Fibroblast of the aortic adventitia (primary cell): ENCODE results near the gene DDX41. TPM values are rescaled to one million over a fixed set of nuclear protein-coding genes. Genes with fewer than 3 reads are reported as not detected.

ENCODE experiments used
- DNase-seq: peaks from one replicate; pipeline ENCODE4 v3.0.0-alpha.2; 2010; ENCODE audit warnings: low read depth
- H3K4me3 ChIP-seq: 2 replicates; pipeline ENCODE4 v1.5.1; 2011; ENCODE audit warnings: low read depth, mild to moderate bottlenecking, control low read depth, low read length, moderate library complexity
- total RNA-seq: library from RNA; depleted of rRNA; stranded (reverse); fragments of >200 nt; gene quantifications from 2 replicates; pipeline ENCODE4 v1.2.3, GENCODE V29; 2012; ENCODE audit warnings: low replicate concordance
- TF ChIP-seq, protein P1 (sequence below): IDR thresholded peaks from 2 replicates; pipeline ENCODE4 v1.5.1; 2011; ENCODE audit warnings: mild to moderate bottlenecking, low read length, control low read depth, inconsistent platforms; ENCODE audit not compliant: insufficient read depth

The DDX41 gene
- total RNA-seq, 1 donor: 58.5 TPM

DNA sequence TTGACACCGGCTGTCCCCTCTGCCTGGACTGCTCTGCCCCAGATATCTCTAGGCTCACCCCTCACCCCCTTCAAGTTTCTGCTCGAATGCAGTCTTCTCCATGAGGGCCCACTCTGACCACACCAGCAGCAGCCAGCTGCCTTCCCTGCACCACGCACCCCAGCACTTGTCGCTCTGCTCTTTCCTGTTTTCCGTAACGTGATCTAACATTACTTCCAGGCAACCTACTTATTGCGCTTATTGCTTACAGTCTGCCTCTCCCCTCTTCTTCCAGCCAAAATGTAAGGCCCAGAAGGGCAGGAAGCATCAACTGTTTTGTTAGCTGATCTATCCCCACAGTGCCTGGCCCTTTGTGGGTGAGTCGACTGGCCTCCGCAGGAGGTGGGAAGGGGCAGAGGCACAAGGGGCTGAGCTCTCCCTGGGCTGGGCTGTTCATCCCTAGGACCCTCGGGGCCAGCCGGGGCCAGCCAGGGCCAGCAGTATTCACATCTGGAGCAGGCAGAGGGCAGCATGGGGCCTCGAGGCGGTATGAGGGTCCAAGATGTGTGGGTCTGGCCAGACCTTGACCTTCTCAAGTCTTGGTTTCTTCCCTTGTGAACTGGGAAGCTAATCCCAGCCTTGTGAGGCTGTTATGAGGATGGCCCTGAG, 31.7 kb downstream of the DDX41 start:
- TF ChIP-seq, protein P1, sequence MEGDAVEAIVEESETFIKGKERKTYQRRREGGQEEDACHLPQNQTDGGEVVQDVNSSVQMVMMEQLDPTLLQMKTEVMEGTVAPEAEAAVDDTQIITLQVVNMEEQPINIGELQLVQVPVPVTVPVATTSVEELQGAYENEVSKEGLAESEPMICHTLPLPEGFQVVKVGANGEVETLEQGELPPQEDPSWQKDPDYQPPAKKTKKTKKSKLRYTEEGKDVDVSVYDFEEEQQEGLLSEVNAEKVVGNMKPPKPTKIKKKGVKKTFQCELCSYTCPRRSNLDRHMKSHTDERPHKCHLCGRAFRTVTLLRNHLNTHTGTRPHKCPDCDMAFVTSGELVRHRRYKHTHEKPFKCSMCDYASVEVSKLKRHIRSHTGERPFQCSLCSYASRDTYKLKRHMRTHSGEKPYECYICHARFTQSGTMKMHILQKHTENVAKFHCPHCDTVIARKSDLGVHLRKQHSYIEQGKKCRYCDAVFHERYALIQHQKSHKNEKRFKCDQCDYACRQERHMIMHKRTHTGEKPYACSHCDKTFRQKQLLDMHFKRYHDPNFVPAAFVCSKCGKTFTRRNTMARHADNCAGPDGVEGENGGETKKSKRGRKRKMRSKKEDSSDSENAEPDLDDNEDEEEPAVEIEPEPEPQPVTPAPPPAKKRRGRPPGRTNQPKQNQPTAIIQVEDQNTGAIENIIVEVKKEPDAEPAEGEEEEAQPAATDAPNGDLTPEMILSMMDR: no peak
- H3K4me3 ChIP-seq: no peak overlapping the region
- DNase-seq: no peak

DNA sequence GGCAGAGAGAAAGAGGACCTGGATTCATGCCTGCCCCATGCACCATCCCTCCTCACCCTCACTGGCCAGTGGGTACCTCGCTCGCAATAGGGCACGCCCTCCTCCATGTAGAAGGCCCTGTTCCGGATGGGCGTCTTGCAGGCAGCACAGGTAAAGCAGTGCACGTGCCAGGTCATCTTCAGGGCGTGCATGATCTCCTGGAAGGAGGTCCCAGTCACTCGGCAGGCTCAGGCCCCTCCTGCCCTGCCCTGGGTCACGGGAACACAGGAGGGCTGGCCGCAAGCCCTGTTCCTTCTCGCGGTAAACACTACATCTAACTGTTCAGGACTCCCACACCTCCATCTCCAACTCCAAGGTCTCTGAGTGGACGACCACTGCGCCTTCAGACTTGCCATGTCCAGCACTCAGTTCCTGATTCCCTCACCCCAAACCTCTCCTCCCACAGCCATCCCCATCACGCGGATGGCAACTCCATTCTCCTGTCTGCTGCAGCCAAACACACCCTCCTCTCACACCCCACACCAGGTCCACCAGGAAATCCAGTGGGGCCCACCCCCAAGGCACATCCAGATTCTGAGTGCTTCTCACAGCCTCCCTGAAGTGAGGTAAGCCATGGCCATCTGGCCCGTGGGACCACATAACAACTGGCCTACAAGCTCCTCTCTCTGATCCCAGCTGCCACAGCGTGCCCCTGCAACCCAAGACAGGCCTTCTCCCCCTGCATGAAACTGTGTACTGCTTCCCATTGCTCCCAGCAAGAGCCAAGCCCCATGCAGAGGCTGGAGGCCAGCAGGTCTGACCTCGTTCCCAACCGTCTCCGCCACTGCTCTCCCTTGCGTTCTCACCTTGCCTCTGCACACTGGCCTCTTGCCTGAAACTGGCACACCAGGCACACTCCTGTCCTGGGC, 32.5 kb downstream of the DDX41 start:
- H3K4me3 ChIP-seq: no peak overlapping the region
- TF ChIP-seq, protein P1: no peak
- DNase-seq: no peak

DNA sequence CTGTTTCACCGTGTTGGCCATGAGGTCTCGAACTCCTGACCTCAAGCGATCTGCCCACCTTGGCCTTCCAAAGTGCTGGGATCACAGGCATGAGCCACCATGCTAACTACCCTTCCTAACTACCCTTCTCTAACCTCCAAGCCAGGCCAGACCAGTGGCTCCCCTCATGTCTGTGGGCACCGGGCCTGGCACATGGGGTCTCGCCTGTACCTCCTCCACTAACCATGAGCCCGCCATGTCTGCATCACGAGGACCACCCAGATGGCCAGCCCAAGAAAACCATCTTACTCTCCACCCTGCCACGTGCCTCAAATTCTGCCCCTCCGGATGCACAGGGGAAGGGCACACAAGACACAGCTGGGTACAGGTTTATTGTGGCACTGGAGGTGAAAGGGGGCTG, 33.7 kb downstream of the DDX41 start:
- H3K4me3 ChIP-seq: no peak overlapping the region
- TF ChIP-seq, protein P1: no peak
- DNase-seq: no peak

DNA sequence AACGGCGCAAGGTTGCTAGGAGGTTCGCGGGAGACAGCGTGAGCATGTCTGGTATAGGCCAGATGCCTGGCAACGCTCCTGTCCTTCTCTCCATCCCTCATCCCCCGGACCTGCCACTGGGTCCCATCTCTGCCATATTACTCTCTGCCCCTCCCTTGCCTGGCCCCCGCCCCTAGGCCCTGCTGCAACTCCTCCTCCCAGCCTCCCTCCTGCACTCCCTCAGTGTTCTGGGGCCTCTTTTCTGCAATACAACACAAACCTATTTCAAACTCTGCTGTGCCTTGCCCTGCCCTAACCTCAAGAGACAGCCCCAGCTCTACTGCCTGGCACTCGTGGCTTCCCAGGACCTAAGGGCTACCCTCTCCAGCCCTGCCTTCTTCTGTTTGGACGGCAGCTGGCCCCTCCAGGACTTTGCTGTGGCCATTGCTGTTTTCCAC, 34.4 kb downstream of the DDX41 start:
- DNase-seq: peak; percentile 20
- H3K4me3 ChIP-seq: no peak overlapping the region
- TF ChIP-seq, protein P1: no peak

DNA sequence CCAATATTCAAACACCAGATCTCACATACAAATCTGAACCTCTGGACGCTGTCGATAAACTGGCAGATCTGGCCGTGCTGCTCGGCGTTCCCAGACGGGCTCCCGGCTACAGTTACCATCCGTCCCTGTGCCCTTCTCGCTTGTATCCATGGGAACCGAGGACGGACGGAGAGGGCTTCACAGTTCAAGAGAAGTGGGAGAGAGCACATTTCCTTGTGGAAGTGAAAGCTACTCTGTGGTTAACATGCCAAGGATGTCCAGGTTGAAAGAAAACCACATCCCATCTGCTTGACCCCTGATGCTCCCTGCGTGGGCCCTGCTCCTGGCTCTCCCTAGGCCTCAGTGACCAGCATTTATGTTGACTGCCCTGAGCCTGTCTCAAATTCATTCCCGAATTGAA, 37.0 kb downstream of the DDX41 start:
- peak; percentile 53 for DNase-seq
- TF ChIP-seq, protein P1: no peak

DNA sequence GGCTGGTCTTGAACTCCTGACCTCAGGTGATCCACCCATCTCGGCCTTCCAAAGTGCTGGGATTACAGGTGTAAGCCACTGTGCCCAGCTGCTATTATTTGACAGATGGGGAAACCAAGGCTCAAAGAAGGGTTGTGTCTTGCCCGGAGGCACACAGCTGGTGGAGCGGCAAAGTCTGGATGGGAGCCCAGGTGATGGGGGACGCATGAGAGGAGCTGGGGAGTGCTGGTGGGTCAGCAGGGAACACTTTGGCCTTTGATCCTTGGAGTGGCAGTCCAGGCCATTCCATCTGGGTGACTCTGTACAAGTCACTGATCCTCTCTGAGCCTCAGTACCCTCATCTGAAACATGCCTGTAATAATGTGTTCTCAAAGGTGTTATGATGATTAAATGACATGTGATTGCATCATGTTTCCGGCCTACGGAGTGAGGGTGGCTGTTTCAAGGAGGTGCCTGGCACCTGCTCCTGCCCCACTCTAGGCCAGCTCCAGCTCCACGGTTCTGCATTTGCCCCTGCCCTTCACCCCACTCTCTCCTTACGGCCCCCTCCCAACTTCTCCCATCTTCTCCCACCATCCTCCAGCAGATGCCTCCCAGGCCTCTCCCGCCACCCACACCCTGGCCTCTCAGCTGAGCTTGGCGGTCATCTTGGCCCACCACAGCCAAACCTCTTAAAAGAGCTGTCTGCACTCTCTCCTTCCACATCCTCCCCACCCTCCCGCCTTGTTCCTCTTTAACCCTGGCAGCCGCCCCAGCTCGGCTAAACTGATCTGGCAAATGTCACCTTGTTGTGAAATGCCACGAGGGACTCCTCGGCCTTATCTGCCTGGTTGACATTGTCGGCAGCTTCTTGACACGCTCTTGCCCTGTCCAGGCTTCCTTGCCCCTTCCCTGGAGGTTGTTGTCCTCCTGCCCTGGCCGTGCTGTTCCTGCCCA, 37.8 kb downstream of the DDX41 start:
- no peak overlapping the region for H3K4me3 ChIP-seq
- TF ChIP-seq, protein P1: no peak
- peak; percentile 91 for DNase-seq

More for the DNA sequence above, 37.0 kb downstream of the DDX41 start:
- H3K4me3 ChIP-seq: no peak overlapping the region
